GM21737 (cell line): ENCODE results near the gene TMEM252.

Experiments
- ATAC-seq: cut with Tn5 transposase; IDR thresholded peaks from one replicate; pipeline ENCODE4 v1.9.1; 2021; ENCODE audit warnings: mild to moderate bottlenecking, moderate library complexity; ENCODE audit not compliant: unreplicated experiment

Gene TMEM252

DNA sequence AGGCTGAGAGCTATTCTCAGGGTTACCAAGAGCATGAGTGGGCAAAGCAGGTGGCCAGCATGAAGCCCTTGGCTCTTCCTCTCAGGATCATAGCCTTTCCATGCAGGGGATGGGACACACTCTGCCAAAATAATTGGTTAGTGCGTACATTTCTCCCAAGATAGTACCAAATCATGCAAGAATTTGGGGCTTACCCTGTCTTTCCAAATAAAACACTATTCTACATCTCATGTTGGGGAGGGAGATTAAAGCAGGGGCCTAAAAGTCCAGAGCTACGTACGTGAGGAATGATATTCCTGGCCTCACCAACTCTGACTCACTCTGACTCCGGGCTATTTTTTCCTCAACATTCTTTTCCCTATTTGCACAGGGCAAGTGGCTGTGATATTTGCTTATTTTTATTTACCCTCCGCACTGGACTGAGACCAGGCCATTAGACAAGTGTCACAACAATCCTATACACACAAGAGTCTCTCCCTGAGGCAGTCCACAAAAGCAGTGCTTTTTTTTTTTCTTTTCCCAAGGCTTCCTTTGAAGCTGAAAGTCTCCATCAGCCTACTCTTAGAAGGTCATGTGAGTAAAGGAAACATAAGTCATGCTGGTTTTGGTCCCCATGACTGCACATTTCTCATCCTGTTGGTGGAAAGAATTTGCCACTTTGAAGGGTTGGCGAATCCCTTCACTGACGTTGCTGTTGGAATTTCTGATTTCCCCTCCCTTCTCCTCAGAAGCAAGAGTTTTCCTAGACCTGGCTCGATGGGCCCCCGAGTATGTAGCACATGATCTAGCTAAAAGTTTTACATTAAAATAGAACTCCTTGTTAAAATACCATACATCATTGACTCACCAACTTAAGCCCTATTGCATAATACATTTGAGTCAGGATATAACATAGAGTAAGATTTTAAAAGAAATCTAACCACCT, 40.0 kb downstream of the TMEM252 start:
- ATAC-seq, result no peak

DNA sequence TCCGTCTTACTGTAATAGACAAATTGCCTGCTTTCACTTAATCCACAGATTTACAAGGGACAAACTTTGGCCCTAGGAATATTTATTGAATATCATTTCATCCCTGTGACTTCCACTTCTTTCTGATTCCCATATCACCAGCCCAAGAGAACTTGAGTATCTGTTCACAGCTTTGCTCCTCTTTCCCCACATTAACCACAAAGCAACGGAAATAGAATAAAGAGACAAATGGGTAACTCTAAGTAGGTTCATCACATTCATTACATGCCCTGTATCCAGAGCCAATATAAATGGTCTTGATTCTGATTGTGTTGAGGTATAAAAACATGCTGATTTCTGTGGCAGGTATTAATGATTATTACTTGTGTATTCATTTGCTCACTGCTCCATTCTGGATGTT, 41.9 kb downstream of the TMEM252 start:
- no peak for ATAC-seq

DNA sequence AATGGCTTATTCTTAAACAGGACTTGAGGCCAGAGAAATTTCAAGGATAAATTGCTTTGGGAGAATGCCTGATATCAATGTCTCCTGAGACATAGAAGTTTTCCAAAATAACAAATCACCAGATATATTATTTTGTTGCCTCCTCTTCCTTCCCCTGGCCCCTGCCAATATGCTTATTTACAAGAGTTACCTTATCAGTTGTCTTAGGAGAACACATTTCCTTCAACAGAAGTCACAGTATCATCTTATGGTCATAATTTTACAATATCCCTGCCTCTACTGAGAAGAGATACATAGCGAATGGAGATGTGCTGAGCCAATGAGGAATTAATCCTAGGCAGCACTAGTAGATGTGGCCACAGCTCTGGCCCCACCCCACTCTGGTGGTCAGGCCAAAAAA, 43.1 kb downstream of the TMEM252 start:
- ATAC-seq, result no peak

- no peak for ATAC-seq
Observed at GRCh38 chr9:68496356-68496755, 44.3 kb downstream of the TMEM252 start.

- ATAC-seq, result no peak
Observed at GRCh38 chr9:68495247-68495646, 45.4 kb downstream of the TMEM252 start.

GRCh38 chr9:68493958-68494577, 46.6 kb downstream of the TMEM252 start:
- ATAC-seq, result no peak

GRCh38 chr9:68493541-68493940, 47.1 kb downstream of the TMEM252 start:
- ATAC-seq, result no peak

DNA sequence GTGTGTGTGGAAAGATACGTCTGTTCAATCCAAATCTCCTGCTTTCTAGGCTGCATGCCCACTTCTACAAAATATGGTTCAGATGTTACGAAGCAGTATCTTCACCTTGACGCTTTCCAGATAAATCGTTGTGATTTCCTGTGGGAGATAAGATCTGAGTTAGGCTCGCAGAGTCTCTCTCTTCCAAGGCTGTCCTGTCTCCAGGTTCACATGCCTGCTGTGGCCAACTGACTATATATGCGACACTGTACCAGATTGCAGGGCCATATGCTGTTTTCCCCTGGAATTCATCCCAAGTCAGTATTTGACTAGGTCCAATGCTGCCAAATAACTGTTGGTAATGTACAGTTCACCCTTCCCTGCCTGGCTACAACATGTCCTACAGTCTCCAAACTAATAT, 47.9 kb downstream of the TMEM252 start:
- ATAC-seq, result no peak

GRCh38 chr9:68489646-68490045, 51.0 kb downstream of the TMEM252 start:
- no peak for ATAC-seq

- no peak for ATAC-seq
Observed at GRCh38 chr9:68488126-68488525, 52.6 kb downstream of the TMEM252 start.
